HepG2 (cell line): ENCODE measurements around the gene PSD. TPM values are rescaled to one million over a fixed set of nuclear protein-coding genes. Genes with fewer than 3 reads are reported as not detected.
A peak's percentile ranks its signal among the peaks of the same experiment; 100 is the strongest.

ENCODE experiments used
- CC2D1A ChIP-seq: sonication (generic); formaldehyde crosslinking; IDR thresholded peaks from 2 replicates; pipeline ENCODE4 v1.8.1; 2023; ENCODE audit warnings: mild to moderate bottlenecking, missing genetic modification reagents
- HNRNPL ChIP-seq: fragments of 200-400 bp; formaldehyde crosslinking; IDR thresholded peaks from 2 replicates; pipeline ENCODE4 v1.6.1; 2017; ENCODE audit warnings: mild to moderate bottlenecking, low read depth, low read length
- MAFK ChIP-seq, 2 experiments: IDR thresholded peaks in 1 of 2; conservative IDR thresholded peaks in 1 of 2; 2 replicates each; pipeline ENCODE4 v1.6.1; 2011; ENCODE audit warnings: improper control_type of control experiment in 2 of 2, low read length in 2 of 2
- PRPF4 ChIP-seq: fragments of 200-400 bp; formaldehyde crosslinking; IDR thresholded peaks from 2 replicates; pipeline ENCODE4 v1.6.1; 2016; ENCODE audit warnings: low read length, low read depth; ENCODE audit not compliant: poor library complexity, severe bottlenecking
- SOX13 ChIP-seq, 3 experiments: fragments of 450-650 bp in 1 of 3; sonication (generic) in 1 of 3; formaldehyde crosslinking in 1 of 3; IDR thresholded peaks in 2 of 3; conservative IDR thresholded peaks in 1 of 3; 2 replicates each; pipeline versions ENCODE4 v1.5.0 to v1.6.1; 2016 to 2020; ENCODE audit warnings: antibody characterized with exemption in 1 of 3, mild to moderate bottlenecking in 1 of 3, missing compliant biosample characterization in 1 of 3, missing genetic modification reagents in 1 of 3, moderate library complexity in 1 of 3
- ZNF431 ChIP-seq: sonication (generic); formaldehyde crosslinking; IDR thresholded peaks from 2 replicates; pipeline ENCODE4 v1.9.0; 2022; ENCODE audit warnings: missing genetic modification reagents, low read depth, mild to moderate bottlenecking, borderline replicate concordance
- ZNF737 ChIP-seq: sonication (generic); formaldehyde crosslinking; IDR thresholded peaks from 2 replicates; pipeline ENCODE4 v1.5.0; 2020; ENCODE audit warnings: missing genetic modification reagents, mild to moderate bottlenecking, borderline replicate concordance
- ZNF766 ChIP-seq: sonication (generic); formaldehyde crosslinking; IDR thresholded peaks from 2 replicates; pipeline ENCODE4 v1.5.0; 2020; ENCODE audit warnings: missing genetic modification reagents, borderline replicate concordance
- ZNF790 ChIP-seq: sonication (generic); formaldehyde crosslinking; IDR thresholded peaks from 2 replicates; pipeline ENCODE4 v1.8.0; 2022; ENCODE audit warnings: missing genetic modification reagents, mild to moderate bottlenecking, borderline replicate concordance
- polyA plus RNA-seq, 8 experiments: library from polyadenylated mRNA; depleted of rRNA in 3 of 8; stranded (reverse) in 7 of 8; unstranded in 1 of 8; fragments of >200 nt; fragmentation: Illumina TruSeq in 4 of 8; extraction: Trizol in 4 of 8; gene quantifications; 2 replicates each; pipeline versions ENCODE4 v1.2.1 to v1.2.3, GENCODE V29; 2011 to 2016; ENCODE audit warnings: low read depth in 4 of 8, missing spikeins in 1 of 8, mixed read lengths in 1 of 8; ENCODE audit not compliant: insufficient read depth in 1 of 8
- total RNA-seq, 5 experiments: library from RNA; depleted of rRNA; stranded (reverse); fragments of >200 nt; fragmentation: Illumina TruSeq; extraction: Trizol; gene quantifications; 2 replicates each; pipeline ENCODE4 v1.2.3, GENCODE V29; 2016; ENCODE audit warnings: low read depth in 1 of 5
- TF ChIP-seq, protein P1 (sequence below): IDR thresholded peaks from 2 replicates; pipeline ENCODE4 v1.4.0; 2020; ENCODE audit warnings: mild to moderate bottlenecking, missing genetic modification reagents
- TF ChIP-seq, protein P2 (sequence below): sonication (generic); formaldehyde crosslinking; IDR thresholded peaks from 2 replicates; pipeline ENCODE4 v1.4.0; 2020; ENCODE audit warnings: mild to moderate bottlenecking, missing genetic modification reagents
- TF ChIP-seq, protein P3 (sequence below): sonication (generic); formaldehyde crosslinking; IDR thresholded peaks from 2 replicates; pipeline ENCODE4 v1.4.0; 2020; ENCODE audit warnings: missing genetic modification reagents, borderline replicate concordance
- TF ChIP-seq, protein P4 (sequence below): sonication (generic); formaldehyde crosslinking; IDR thresholded peaks from 2 replicates; pipeline ENCODE4 v1.4.0; 2020; ENCODE audit warnings: missing genetic modification reagents

Gene PSD
- total and polyA plus RNA-seq, 2 of the 13 experiments (the other 11 are each of a cell fraction or from before 2014, with no cell fraction given) = 0.35 to 0.58 TPM

DNA sequence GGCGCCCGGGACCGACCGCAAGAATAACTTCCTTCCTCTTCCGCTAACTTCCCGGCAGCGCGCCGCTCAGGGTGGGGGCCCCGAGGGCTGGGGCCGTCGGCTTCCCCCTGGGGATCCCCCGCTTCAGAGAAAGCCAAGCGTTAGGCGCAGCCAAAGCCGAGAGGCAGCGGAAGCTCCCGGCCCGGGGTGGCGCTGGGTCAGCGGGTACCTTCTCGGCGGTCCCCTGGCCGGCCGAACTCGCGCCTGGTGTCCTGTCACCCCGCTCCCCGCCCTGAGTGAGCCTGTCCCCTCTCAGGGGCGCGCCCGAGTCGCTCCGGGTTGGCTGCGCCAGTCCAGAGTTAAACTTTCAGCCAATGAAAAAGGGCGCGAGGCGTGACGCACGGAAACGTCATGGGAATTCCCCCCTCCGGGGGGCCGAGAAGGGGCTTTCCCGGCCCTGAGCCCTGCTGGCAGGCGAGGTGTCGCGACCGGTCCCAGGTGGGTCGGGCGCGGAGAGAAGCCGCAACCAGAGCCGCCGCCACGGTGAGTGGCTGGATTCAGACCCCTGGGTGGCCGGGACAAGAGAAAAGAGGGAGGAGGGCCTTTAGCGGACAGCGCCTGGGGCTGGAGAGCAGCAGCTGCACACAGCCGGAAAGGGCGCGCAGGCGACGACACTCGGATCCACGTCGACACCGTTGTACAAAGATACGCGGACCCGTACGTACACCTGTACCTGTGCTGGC is 24.3 kb downstream of the PSD start (continued):
- TF ChIP-seq SOX13 (IDR thresholded peaks at IDR 0.05) (no peak), SOX13 (CRISPR knock-in tag; conservative IDR thresholded peaks at IDR 0.05 in 1 of 2, IDR thresholded peaks at IDR 0.05 in 1 of 2) (0 out of 4 replicates have a peak, but pooled peaks of 1 of the 2 experiments have one; percentile 32), ZNF790 (CRISPR knock-in tag) (0 out of 2 replicates have a peak, but pooled peaks have one; percentile 60), PRPF4 (no peak), CC2D1A (CRISPR knock-in tag) (0 out of 2 replicates have a peak, but pooled peaks have one; percentile 28), MAFK (conservative IDR thresholded peaks at IDR 0.05 in 1 of 2, IDR thresholded peaks at IDR 0.05 in 1 of 2; ENCODE audit: low read length in 2 of 2) (no peak), HNRNPL (no peak), ZNF766 (CRISPR knock-in tag) (peak; percentile 67; the same call in 1 of the 2 replicates), ZNF431 (CRISPR knock-in tag) (peak; percentile 69; the same call in 1 of the 2 replicates), ZNF737 (no peak)
- TF ChIP-seq, protein P1, sequence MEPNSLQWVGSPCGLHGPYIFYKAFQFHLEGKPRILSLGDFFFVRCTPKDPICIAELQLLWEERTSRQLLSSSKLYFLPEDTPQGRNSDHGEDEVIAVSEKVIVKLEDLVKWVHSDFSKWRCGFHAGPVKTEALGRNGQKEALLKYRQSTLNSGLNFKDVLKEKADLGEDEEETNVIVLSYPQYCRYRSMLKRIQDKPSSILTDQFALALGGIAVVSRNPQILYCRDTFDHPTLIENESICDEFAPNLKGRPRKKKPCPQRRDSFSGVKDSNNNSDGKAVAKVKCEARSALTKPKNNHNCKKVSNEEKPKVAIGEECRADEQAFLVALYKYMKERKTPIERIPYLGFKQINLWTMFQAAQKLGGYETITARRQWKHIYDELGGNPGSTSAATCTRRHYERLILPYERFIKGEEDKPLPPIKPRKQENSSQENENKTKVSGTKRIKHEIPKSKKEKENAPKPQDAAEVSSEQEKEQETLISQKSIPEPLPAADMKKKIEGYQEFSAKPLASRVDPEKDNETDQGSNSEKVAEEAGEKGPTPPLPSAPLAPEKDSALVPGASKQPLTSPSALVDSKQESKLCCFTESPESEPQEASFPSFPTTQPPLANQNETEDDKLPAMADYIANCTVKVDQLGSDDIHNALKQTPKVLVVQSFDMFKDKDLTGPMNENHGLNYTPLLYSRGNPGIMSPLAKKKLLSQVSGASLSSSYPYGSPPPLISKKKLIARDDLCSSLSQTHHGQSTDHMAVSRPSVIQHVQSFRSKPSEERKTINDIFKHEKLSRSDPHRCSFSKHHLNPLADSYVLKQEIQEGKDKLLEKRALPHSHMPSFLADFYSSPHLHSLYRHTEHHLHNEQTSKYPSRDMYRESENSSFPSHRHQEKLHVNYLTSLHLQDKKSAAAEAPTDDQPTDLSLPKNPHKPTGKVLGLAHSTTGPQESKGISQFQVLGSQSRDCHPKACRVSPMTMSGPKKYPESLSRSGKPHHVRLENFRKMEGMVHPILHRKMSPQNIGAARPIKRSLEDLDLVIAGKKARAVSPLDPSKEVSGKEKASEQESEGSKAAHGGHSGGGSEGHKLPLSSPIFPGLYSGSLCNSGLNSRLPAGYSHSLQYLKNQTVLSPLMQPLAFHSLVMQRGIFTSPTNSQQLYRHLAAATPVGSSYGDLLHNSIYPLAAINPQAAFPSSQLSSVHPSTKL (CRISPR knock-in tag) = no peak; the same call in 1 of the 2 replicates
- TF ChIP-seq, protein P2, sequence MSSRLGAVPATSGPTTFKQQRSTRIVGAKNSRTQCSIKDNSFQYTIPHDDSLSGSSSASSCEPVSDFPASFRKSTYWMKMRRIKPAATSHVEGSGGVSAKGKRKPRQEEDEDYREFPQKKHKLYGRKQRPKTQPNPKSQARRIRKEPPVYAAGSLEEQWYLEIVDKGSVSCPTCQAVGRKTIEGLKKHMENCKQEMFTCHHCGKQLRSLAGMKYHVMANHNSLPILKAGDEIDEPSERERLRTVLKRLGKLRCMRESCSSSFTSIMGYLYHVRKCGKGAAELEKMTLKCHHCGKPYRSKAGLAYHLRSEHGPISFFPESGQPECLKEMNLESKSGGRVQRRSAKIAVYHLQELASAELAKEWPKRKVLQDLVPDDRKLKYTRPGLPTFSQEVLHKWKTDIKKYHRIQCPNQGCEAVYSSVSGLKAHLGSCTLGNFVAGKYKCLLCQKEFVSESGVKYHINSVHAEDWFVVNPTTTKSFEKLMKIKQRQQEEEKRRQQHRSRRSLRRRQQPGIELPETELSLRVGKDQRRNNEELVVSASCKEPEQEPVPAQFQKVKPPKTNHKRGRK (CRISPR knock-in tag) = 0 out of 2 replicates have a peak, but pooled peaks have one; percentile 41
- TF ChIP-seq, protein P3, sequence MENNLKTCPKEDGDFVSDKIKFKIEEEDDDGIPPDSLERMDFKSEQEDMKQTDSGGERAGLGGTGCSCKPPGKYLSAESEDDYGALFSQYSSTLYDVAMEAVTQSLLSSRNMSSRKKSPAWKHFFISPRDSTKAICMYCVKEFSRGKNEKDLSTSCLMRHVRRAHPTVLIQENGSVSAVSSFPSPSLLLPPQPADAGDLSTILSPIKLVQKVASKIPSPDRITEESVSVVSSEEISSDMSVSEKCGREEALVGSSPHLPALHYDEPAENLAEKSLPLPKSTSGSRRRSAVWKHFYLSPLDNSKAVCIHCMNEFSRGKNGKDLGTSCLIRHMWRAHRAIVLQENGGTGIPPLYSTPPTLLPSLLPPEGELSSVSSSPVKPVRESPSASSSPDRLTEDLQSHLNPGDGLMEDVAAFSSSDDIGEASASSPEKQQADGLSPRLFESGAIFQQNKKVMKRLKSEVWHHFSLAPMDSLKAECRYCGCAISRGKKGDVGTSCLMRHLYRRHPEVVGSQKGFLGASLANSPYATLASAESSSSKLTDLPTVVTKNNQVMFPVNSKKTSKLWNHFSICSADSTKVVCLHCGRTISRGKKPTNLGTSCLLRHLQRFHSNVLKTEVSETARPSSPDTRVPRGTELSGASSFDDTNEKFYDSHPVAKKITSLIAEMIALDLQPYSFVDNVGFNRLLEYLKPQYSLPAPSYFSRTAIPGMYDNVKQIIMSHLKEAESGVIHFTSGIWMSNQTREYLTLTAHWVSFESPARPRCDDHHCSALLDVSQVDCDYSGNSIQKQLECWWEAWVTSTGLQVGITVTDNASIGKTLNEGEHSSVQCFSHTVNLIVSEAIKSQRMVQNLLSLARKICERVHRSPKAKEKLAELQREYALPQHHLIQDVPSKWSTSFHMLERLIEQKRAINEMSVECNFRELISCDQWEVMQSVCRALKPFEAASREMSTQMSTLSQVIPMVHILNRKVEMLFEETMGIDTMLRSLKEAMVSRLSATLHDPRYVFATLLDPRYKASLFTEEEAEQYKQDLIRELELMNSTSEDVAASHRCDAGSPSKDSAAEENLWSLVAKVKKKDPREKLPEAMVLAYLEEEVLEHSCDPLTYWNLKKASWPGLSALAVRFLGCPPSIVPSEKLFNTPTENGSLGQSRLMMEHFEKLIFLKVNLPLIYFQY (CRISPR knock-in tag) = no peak
- TF ChIP-seq, protein P4, sequence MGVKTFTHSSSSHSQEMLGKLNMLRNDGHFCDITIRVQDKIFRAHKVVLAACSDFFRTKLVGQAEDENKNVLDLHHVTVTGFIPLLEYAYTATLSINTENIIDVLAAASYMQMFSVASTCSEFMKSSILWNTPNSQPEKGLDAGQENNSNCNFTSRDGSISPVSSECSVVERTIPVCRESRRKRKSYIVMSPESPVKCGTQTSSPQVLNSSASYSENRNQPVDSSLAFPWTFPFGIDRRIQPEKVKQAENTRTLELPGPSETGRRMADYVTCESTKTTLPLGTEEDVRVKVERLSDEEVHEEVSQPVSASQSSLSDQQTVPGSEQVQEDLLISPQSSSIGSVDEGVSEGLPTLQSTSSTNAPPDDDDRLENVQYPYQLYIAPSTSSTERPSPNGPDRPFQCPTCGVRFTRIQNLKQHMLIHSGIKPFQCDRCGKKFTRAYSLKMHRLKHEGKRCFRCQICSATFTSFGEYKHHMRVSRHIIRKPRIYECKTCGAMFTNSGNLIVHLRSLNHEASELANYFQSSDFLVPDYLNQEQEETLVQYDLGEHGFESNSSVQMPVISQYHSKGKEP (CRISPR knock-in tag) = no peak
